ENCODE measurements around the gene HMOX1. TPM values are rescaled to one million over a fixed set of nuclear protein-coding genes. Genes with fewer than 3 reads are reported as not detected.

The HMOX1 gene
- total RNA-seq, 1 donor: 0.81 TPM

DNA sequence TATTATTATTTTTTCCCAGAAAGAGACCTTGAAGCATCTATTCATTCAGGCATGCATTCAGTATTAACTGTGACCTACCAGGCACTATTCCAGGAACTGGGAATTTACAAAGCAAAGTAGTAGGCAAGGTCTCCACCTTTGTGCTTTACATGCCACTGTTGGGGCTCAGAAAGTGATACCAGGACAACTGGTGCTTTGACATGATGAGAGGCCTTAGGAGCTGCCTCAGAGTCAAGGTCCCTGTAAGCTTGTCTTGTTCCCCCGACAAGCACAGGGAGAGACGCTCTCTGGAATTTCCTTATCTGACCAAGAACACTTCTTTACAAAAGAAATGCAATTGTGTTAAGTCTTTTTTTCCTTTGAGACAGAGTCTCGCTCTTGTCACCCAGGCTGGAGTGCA is 2.3 kb upstream of the HMOX1 start:
- no peak for DNase-seq (ENCODE audit: low read depth in 2 of 3, low spot score in 2 of 3)

DNA sequence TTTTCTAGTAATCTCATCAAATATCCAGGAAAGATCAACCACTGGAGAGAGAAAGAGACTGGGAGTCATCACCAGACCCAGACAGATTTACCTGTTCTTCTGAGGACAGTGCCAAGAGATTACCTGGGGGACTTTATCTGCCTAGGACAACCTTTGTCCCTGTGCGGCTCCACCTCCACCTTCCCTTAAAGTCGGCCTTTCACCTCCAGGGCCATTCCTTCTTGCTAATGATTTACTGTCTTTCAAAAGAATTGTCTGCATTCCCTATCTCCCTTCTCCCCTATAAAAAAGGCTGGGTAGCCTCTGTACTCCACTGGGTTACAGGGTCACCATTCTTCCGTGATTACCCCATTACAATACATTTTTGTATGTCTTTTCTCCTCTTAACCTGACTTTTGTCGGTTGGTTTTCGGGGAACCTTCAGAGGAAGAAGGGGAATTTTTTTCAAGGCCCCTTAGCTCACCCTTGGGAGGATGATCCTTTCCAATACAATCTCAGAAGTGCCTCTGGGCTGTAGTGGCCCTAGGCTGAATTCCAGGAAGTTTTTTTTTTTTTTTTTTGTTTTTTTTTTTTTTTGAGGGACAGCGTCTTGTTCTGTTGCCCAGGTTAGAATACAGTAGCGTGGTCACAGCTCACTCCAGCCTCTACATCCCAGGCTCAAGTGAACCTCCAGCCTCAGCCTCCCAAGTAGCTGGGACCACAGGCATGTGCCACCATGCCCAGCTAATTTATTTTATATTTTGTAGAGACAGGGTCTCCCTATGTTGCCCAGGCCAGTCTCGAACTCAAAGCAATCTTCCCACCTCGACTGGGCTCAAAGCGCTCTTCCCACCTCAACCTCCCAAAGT is 1.5 kb upstream of the HMOX1 start:
- DNase-seq (ENCODE audit: low read depth in 2 of 3, low spot score in 2 of 3): no peak

DNA sequence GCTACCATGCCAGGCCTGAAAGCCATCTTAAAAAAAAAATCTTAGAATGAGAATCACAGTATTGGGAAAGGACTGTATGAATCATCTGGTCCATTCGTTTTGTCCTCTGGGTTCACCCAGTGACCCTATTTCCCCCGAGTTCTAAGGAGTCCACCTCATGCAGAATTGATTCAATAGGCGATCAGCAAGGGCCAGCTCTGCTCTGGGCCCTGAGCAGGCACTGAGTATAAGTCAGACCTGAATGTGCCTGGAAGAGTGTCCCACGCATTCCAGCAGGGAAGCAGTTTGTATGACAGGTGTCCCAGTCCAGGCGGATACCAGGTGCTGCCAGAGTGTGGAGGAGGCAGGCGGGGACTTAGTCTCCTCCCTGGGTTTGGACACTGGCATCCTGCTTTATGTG is 883 bp upstream of the HMOX1 start:
- DNase-seq (ENCODE audit: low read depth in 2 of 3, low spot score in 2 of 3): no peak

DNA sequence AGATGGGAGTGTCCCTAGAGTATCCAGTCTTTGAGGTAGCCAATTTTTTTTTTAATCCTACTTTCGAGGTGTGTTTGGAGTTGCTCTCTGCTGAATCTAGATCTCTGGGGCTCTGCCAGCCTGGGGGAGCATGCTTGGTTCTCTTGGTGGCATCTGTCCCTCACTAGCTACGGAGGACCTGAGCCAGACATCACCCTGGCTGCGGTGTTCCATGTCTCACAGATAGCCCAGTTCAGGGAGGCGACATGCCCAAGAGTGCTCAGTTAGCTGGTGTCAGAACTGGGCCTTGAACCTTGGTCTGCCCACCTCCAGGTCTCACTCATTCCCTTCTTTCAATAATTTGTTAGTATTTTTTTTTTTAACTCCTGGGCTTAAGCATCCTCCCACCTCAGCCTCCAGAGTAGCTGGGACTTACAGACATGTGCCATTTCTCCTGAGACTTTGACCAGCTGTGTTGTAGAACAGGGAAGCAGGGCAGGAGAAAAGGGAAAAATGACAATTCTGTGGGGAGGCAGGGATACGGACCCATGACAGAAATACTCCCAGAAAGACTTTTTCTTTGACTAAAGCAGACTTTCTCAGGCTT is 621 bp downstream of the HMOX1 start:
- DNase-seq (ENCODE audit: low read depth in 2 of 3, low spot score in 2 of 3): no peak

DNA sequence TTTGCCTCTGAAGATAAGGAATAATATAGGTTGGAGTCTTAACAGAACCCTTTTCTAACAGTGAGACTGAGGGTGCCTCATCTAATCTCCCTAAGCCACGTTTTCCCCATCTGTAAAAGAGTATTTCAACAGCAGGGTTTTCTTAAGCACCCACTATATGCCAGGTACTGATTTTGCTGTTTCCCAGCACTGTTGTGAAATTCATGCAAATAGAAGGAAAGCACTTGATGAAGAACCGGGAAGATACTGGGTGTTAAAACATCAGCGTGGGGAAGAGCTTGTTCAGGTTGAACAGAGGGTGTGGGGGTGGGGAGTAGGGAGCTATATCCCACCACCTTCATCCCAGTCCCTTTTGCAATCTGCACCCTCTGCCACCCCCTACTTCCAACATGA is 2.8 kb downstream of the HMOX1 start:
- no peak for DNase-seq (ENCODE audit: low read depth in 2 of 3, low spot score in 2 of 3)

DNA sequence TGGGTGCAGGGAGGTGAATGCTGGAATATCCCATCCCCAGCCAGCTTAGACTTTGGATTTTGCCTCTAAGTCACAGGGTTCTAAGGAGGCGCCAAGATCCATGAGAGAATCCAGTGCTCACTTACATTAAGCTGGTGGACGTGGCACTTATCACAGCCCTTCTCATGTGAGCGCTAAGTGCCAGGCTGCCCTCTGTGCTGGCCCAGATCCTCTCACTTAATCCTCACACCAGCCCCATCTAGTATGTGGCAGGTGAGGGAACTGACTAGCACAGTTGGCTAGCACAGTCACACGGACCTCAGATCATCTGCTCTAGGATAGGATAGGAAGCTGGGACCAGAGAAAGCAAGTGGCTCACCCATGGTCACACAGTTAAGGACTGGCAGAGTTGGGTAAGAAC is 3.6 kb downstream of the HMOX1 start:
- DNase-seq (ENCODE audit: low read depth in 2 of 3, low spot score in 2 of 3): no peak

DNA sequence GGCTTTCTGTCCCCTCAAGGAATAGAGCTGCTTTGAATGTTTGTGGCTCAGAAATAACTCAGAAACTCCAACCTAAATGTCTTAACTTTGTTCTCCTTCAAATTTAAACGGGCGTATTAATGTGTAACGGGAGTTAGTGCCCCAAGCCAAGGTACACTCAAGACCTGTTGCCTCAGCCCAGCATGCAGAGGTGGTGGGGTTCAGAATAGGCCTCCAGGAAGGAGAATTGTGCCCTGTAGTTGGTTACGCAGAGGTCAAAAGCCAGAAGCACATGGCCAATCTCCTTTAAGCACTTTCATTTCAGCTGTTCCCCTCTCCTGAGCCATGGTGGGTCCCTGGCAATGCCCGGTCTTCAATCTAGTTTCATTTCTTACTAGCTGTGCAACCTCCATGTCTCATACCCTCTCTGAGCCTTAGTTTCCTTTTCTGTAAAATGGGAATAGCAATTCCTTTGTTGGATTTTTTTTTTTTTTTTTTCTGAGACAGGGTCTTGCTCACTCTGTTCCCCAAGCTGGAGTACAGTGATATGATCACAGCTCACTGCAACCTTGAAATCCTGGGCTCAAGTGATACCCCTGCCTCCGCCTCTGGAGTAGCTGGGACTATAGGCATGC is 4.2 kb downstream of the HMOX1 start:
- DNase-seq (ENCODE audit: low read depth in 2 of 3, low spot score in 2 of 3): no peak

DNA sequence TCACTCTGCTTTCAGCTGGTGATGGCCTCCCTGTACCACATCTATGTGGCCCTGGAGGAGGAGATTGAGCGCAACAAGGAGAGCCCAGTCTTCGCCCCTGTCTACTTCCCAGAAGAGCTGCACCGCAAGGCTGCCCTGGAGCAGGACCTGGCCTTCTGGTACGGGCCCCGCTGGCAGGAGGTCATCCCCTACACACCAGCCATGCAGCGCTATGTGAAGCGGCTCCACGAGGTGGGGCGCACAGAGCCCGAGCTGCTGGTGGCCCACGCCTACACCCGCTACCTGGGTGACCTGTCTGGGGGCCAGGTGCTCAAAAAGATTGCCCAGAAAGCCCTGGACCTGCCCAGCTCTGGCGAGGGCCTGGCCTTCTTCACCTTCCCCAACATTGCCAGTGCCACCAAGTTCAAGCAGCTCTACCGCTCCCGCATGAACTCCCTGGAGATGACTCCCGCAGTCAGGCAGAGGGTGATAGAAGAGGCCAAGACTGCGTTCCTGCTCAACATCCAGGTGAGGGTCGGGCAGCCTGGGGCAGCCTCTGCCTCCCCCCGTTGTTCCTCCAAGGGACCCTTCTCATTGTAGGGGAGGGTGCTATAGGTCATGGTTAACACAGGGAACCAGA is 5.9 kb downstream of the HMOX1 start:
- no peak for DNase-seq (ENCODE audit: low read depth in 2 of 3, low spot score in 2 of 3)

DNA sequence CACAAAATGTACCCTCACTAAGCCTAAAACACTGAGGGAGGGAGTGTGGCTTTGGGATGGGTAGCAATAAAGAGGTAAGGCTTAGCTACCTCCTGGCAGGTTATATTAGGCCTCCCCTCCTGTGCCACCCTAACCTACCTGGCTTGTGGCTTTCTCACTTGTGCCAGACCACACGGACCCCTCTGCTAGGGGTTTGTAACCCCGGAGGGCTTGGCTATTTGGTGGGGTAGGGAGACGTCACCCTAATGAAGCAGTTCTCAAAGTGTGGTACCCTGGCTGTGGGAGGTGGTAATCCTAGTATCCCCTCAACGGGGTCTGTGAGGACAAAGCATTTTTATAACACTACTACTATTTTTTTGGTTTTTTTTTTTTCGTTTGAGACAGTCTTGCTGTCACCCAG is 10.0 kb downstream of the HMOX1 start:
- no peak for DNase-seq (ENCODE audit: low read depth in 2 of 3, low spot score in 2 of 3)

DNA sequence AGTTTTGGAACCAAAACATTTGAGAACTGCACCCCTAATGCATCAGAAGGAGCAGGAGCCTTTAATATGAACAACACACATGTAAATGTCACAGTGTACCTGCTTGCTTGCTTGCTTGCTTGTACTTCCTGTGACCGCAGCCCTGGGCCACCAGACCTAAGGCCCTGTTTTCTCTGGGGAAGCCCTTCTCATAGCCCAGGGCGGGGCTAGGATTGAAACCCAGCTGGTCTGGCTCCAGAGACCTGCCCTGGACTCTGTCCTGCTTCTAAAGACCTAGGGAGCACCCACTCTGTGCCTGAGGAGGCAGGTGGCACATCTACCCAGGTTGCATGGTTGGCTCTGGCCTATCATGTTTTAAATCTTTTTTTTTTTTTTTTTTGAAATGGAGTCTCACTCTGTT is 11.5 kb downstream of the HMOX1 start:
- no peak for DNase-seq (ENCODE audit: low read depth in 2 of 3, low spot score in 2 of 3)

DNA sequence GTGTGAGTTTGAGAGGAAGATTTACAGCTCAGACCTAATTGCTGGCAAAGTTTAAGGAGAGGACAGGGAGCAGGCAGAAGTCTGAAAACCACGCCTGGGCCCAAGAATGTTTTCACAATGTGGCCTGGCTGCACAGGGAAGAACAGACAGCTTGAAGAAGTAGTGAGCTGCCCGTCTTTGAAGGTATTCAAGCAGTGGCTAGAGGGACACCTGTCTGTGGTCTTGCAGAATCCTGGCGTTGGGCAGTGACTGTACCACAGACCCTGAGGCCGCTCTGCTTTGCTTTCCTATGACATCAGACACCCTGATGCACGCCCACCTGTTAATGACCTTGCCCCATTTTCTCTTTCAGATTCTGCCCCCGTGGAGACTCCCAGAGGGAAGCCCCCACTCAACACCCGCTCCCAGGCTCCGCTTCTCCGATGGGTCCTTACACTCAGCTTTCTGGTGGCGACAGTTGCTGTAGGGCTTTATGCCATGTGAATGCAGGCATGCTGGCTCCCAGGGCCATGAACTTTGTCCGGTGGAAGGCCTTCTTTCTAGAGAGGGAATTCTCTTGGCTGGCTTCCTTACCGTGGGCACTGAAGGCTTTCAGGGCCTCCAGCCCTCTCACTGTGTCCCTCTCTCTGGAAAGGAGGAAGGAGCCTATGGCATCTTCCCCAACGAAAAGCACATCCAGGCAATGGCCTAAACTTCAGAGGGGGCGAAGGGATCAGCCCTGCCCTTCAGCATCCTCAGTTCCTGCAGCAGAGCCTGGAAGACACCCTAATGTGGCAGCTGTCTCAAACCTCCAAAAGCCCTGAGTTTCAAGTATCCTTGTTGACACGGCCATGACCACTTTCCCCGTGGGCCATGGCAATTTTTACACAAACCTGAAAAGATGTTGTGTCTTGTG is 12.5 kb downstream of the HMOX1 start:
- no peak for DNase-seq (ENCODE audit: low read depth in 2 of 3, low spot score in 2 of 3)

DNA sequence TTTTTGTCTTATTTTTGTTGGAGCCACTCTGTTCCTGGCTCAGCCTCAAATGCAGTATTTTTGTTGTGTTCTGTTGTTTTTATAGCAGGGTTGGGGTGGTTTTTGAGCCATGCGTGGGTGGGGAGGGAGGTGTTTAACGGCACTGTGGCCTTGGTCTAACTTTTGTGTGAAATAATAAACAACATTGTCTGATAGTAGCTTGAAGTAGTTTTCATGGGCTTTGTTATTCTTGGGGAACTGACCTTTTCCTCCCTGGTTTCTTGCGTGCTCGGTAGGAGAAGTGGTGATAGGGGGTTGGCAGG is 13.1 kb downstream of the HMOX1 start:
- no peak for DNase-seq (ENCODE audit: low read depth in 2 of 3, low spot score in 2 of 3)

DNA sequence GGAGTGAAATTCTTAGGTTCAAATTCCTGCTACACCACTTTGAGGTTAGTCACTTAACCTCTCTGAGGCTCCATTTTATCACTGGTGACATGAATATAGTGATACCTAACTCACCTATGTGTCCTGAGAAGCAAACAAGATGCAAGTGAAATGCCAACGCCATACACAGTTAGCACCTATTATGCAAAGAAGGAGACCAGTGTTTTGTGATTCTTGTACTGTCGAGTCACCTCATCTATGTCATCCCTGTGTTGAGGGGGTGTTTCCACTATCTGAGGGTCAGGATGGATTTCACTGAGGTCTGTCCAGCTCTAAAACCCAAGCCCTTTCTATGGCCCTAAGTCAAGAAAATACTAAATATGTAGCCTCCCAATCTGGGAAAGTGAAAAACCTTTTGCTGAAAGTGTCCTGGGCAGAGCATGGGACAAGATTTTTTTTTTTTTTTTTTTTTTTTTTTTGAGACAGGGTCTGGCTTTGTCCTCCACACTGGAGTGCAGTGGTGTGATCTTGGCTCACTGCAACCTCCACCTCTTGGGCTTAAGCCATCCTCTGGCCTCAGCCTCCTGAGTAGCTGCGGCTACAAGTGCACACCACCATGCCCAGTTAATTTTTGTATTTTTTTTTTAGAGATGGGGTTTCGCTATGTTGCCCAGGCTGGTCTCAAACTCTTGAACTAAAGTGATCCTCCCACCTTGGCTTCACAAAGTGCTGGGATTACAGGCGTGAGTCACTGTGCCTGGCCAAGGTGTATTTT is 14.1 kb downstream of the HMOX1 start:
- no peak for DNase-seq (ENCODE audit: low read depth in 2 of 3, low spot score in 2 of 3)

DNA sequence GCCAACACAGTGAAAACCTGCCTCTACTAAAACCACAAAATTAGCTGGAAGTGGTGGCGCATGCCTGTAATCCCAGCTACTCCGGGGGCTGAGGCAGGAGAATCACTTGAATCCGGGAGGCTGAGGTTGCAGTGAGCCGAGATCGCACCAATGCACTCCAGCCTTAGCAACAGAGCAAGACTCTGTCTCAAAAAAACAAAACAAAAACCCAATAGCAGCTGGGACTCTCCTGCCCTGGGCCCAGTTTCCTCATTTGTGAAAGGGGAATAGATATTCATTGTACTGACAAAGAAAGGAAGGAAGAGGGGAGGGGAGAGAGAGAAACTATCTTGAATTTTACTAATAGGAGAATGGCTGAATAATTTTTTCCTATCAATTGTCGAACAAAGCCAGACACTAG is 15.7 kb downstream of the HMOX1 start:
- DNase-seq (ENCODE audit: low read depth in 2 of 3, low spot score in 2 of 3): peak in 2 of 3 donors; percentile 49 to 79

DNA sequence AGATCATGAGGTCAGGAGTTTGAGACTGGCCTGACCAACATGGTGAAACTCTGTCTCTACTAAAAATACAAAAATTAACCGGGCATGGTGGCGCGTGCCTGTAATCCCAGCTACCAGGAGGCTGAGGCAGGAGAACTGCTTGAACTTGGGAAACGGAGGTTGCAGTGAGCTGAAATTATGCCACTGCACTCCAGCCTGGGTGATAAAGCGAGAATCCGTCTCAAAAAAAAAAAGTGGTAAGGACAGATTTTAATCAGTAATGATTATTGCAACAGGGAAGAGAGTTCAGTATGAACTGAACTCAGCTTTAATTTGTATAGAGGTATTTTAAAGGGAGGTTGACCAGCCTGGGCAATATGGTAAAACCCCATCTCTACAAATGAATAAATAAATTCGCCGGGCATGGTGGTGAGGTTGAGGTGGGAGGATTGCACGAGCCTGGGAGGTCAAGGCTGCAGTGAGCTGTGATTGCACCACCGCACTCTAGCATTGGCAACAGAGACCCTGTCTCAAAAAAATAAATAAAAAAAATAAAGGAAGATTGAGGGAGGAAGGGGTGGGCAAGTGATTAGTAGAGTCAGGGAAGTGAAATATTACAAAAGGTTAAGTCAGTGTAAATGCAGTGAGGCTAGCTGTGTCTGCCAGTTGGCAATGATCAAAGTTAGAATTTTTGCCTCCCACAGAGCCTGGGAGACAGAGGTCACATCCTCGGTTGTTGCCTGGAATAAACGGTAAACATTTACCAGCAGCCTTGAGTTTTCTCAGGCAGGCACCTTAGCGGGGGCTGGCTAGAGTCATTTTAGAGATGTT is 16.4 kb downstream of the HMOX1 start:
- no peak for DNase-seq (ENCODE audit: low read depth in 2 of 3, low spot score in 2 of 3)

DNA sequence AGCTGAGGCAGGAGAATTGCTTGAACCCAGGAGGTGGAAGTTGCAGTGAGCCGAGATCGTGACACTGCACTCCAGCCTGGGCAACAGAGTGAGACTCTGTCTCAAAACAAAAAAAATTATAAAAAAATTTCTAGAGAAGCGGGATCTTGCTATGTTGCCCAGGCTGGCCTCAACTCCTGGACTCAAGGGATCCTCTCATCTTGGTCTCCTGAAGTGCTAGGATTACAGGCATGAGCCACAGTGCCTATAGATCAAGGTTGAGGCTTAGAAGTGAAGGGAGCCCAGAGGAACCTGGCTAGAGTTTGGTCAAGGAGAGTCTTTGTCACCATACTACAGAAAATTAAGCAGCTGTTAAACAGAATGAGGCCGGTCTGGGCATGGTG is 17.7 kb downstream of the HMOX1 start:
- no peak for DNase-seq (ENCODE audit: low read depth in 2 of 3, low spot score in 2 of 3)

DNA sequence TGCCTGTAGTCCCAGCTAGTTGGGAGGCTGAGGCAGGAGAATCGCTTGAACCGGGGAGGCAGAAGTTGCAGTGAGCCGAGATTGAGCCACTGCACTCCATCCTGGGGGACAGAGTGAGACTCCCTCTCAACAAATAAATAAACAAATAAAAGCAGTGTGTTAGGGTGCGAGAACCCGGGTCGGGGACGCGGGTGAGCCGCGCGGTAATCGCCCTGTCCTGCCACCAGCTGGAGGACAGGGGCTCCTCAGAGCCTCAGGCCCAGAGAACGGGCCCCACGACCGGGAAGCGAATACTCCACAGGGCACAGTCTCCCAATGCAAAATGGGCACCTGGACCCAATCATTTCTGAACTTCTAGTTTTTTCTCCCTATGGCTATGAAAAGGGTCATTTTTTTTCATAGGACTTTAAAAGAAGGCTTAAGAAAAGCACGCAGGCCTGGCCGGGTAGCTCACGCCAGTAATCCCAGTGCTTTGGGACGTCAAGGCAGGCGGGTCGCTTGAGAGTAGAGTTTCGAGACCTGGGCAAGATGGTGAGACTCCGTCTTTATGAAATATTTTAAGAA is 18.3 kb downstream of the HMOX1 start:
- no peak for DNase-seq (ENCODE audit: low read depth in 2 of 3, low spot score in 2 of 3)

DNA sequence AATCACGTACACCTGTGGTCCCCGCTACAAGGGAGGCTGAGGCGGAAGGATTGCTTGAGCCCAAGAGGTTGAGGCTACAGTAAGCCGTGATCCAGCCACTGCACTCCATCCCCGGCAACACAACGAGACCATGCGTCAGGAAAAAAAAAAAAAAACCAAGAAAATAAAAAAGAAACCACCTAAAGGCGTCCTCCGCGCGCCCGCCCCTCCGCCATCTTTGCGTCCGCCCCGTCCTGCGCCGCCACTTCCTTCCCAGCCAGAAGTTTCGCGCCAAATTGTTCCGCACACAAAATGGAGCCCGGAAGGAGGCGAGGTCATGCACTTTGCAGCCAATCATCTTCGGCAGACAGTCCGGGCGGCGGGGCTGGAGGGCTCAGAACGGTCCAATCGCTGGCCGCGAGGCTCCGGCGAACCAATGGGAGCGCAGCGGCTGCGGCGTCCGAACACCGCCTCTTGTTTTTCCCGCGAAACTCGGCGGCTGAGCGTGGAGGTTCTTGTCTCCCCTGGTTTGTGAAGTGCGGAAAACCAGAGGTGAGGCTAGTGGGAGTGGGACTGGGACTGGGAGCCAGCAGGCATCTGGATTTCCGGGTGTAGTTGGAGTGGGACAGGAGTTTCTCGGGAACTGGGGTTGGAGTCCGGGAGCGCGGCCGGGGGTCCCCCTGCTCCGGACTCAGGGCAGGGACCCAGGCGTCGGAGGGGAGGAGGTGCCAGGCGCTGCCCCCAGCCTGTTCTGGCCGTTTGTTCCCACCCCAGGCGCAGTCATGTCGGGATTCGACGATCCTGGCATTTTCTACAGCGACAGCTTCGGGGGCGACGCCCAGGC is 19.0 kb downstream of the HMOX1 start, which contains the start of gene MCM5:
Gene MCM5, plus strand, starts transcription at position 463 of the 823 bp plus-strand sequence. Its CDS starts 299 bp downstream, at position 762.
- DNase-seq (ENCODE audit: low read depth in 2 of 3, low spot score in 2 of 3): peak; percentile 89 to 99 (median 98)

Measured in hematopoietic multipotent progenitor cell (in vitro differentiated cells).